Measurements from ENCODE around the gene DPH3.

- TF ChIP-seq EZH2phosphoT487 (IDR thresholded peaks at IDR 0.05; ENCODE audit: borderline replicate concordance, low read depth) (no peak), SMC3 (IDR thresholded peaks at IDR 0.05; ENCODE audit: low read depth, low read length) (no peak), CTCF (IDR thresholded peaks at IDR 0.05) (no peak), TAF1 (IDR thresholded peaks at IDR 0.05; ENCODE audit: borderline replicate concordance, low read depth, low read length) (no peak), USF2 (IDR thresholded peaks at IDR 0.05; ENCODE audit: borderline replicate concordance, low read depth, low read length) (no peak)
Measured at GRCh38 chr3:16289144-16289889, 24.6 kb upstream of the DPH3 start.

All from SK-N-SH (cell line).